Smooth muscle cell (in vitro differentiated cells): Measurements from ENCODE around the gene LRMDA. TPM values are rescaled to one million over a fixed set of nuclear protein-coding genes. Genes with fewer than 3 reads are reported as not detected.

Experiments
- DNase-seq: peaks from one replicate; lab custom pipeline; 2025; ENCODE audit not compliant: unreplicated experiment; lab: John Stamatoyannopoulos, UW
- H2AFZ ChIP-seq: fragments of 200-600 bp; sonication (generic); 2 replicates; pipeline ENCODE4 v1.6.0; 2016; ENCODE audit warnings: antibody characterized with exemption, low read depth, mild to moderate bottlenecking
- H3F3A ChIP-seq: fragments of 200-600 bp; sonication (generic); 2 replicates; pipeline ENCODE4 v1.6.0; 2017; ENCODE audit warnings: antibody characterized with exemption, low read depth
- H3K27ac ChIP-seq: fragments of 200-600 bp; sonication (generic); 2 replicates; pipeline ENCODE4 v1.5.1; 2016; ENCODE audit warnings: low read depth, mild to moderate bottlenecking
- H3K27me3 ChIP-seq: fragments of 200-600 bp; sonication (generic); 2 replicates; pipeline ENCODE4 v1.6.1; 2016; ENCODE audit warnings: low read depth, mild to moderate bottlenecking
- H3K36me3 ChIP-seq: fragments of 200-600 bp; sonication (generic); 2 replicates; pipeline ENCODE4 v1.5.1; 2016; ENCODE audit warnings: low read depth
- H3K4me1 ChIP-seq: fragments of 200-600 bp; sonication (generic); 2 replicates; pipeline ENCODE4 v1.5.1; 2016; ENCODE audit warnings: low read depth
- H3K4me2 ChIP-seq: fragments of 200-600 bp; sonication (generic); 2 replicates; pipeline ENCODE4 v1.6.0; 2016; ENCODE audit warnings: mild to moderate bottlenecking
- H3K4me3 ChIP-seq: fragments of 200-600 bp; sonication (generic); 2 replicates; pipeline ENCODE4 v1.5.1; 2016; ENCODE audit warnings: mild to moderate bottlenecking
- H3K79me2 ChIP-seq: fragments of 200-600 bp; sonication (generic); 2 replicates; pipeline ENCODE4 v1.6.0; 2016; ENCODE audit warnings: low read depth, mild to moderate bottlenecking
- H3K9ac ChIP-seq: fragments of 200-600 bp; sonication (generic); 2 replicates; pipeline ENCODE4 v1.6.0; 2016; ENCODE audit warnings: low read depth
- H3K9me3 ChIP-seq: fragments of 200-600 bp; sonication (generic); replicated peaks from 2 replicates; pipeline ENCODE4 v1.5.1; 2016; ENCODE audit warnings: low read depth
- H4K20me1 ChIP-seq: fragments of 200-600 bp; sonication (generic); 2 replicates; pipeline ENCODE4 v1.6.0; 2016; ENCODE audit warnings: low read depth
- CTCF ChIP-seq: fragments of 200-600 bp; sonication (generic); IDR thresholded peaks from 2 replicates; pipeline ENCODE4 v1.5.1; 2017; ENCODE audit warnings: borderline replicate concordance, mild to moderate bottlenecking, antibody characterized with exemption; ENCODE audit not compliant: insufficient read depth, poor library complexity, severe bottlenecking
- WGBS: methylation state at CpG from one replicate; pipeline ENCODE4 v1.1.7; 2016; ENCODE audit warnings: low lambda C conversion rate; 5-methylcytosine and 5-hydroxymethylcytosine counted together
- polyA plus RNA-seq: library from polyadenylated mRNA; unstranded; fragments of >200 nt; fragmentation: Nextera tagmentation; extraction: Ambion mirVana; gene quantifications from 2 replicates; pipeline ENCODE4 v1.2.1, GENCODE V29; 2016
- total RNA-seq: library from RNA; depleted of rRNA; stranded (reverse); fragments of >200 nt; gene quantifications from 2 replicates; pipeline ENCODE4 v1.2.3, GENCODE V29; 2014

The LRMDA gene
- total and polyA plus RNA-seq, 2 experiments from 2014 or later: 1.5 to 1.6 TPM

DNA sequence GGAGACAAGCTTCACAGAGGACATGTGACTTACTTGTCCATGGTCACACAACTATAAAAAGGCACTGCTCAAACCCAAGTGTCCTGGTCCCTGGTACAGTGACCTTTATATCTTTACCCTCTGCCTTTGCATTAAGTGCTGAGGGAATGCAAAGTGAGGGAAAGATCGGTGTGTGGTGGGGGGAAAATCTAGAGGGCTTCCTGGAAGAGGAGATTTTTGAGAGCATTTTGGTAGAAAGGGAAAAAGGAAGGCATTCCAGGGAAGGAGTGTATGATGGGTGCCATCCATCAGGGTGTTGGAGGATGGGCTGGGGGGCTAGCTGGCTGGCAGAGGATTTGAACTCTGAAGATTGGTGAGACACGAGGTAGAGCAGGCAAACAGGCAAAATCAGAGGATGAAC lies 39.2 kb upstream of the LRMDA start:
- H3F3A ChIP-seq: no peaks in the 10 kb centered on the region
- no peak for DNase-seq
- H4K20me1 ChIP-seq: no peaks in the 10 kb centered on the region

DNA sequence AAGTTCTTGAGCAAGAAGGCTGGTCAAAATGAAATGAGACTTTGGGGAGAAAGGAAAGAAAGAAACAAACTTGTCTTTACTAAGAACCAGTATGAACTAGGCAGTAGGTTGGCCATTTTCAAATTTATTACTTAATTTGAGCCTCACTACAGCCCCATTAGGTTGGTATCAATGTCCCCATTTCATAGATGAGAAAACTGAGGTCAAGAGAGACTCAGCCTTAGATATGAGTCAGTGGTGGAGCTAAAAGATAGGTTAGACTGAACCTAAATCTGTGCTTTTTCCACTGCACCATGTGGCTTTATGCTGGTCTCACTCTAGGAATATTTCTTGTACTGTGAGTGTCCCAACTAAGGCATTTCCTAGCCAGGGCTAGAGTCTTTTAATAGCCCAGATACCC lies 38.7 kb upstream of the LRMDA start:
- Histone ChIP-seq H3K27ac (no peak overlapping the region), H2AFZ (no peak overlapping the region), H4K20me1 (peaks cover 2% of the 10 kb centered on the region), H3K4me3 (no peak overlapping the region), H3F3A (no peaks in the 10 kb centered on the region), H3K27me3 (peaks cover 14% of the 10 kb centered on the region), H3K79me2 (peaks cover 22% of the 10 kb centered on the region), H3K9ac (no peak overlapping the region), H3K4me2 (no peak overlapping the region), H3K36me3 (no peaks in the 10 kb centered on the region), H3K9me3 (no peaks in the 10 kb centered on the region), H3K4me1 (peaks cover 5% of the 10 kb centered on the region)
- no peak for TF ChIP-seq CTCF
- DNase-seq: no peak

More for the DNA sequence above, 39.2 kb upstream of the LRMDA start:
- Histone ChIP-seq H3K36me3 (no peaks in the 10 kb centered on the region), H3K4me2 (no peak overlapping the region), H3K79me2 (peaks cover 17% of the 10 kb centered on the region), H3K9me3 (no peaks in the 10 kb centered on the region), H3K4me3 (no peak overlapping the region), H3K9ac (no peak overlapping the region), H3K27me3 (peaks cover 14% of the 10 kb centered on the region), H3K27ac (no peak overlapping the region), H2AFZ (no peak overlapping the region), H3K4me1 (peaks cover under 1% of the 10 kb centered on the region)
- 91% methylated on average over 2 of the region's 2 CpGs for WGBS
- TF ChIP-seq CTCF: no peak

DNA sequence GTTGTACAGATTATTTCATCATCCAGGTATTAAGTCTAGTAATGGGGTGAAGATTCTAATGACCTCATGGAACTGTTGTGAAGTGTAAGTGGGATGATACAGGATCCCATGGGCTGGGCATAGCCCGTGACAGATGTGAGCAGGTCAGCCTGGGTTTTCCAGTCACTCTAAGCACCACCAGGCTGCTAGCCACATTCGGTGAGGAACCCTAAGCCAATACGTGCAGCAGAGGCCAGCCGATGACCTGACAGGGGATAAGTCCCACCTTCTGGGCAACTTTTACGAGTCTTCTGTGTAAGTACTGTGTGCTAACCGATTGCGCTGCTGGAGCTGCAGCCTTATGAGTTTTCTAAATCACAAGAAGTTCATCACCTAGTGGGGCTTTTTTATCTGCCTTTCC lies 37.2 kb upstream of the LRMDA start:
- Histone ChIP-seq H3K27ac (no peak overlapping the region), H3K4me2 (no peak overlapping the region), H3K36me3 (no peaks in the 10 kb centered on the region), H3K27me3 (peaks cover 14% of the 10 kb centered on the region), H3K4me1 (peaks cover 11% of the 10 kb centered on the region), H4K20me1 (peaks cover 13% of the 10 kb centered on the region), H3K9me3 (no peaks in the 10 kb centered on the region), H3K79me2 (peaks cover 37% of the 10 kb centered on the region), H3F3A (no peaks in the 10 kb centered on the region), H3K9ac (no peak overlapping the region), H3K4me3 (no peak overlapping the region), H2AFZ (no peak overlapping the region)
- no peak for TF ChIP-seq CTCF
- DNase-seq: no peak
- 85% methylated on average over 7 of the region's 7 CpGs for WGBS
